ENCODE results near the gene MSX2. TPM values are rescaled to one million over a fixed set of nuclear protein-coding genes. Genes with fewer than 3 reads are reported as not detected.

MSX2 gene
- total RNA-seq, 1 donor from 2014 or later, result 0.56 TPM

GRCh38 chr5:174734571-174735497 lies 10.5 kb downstream of the MSX2 start:
- H3K4me1 Mint-ChIP-seq (ENCODE audit: unreplicated experiment), result peaks cover 13% of the 10 kb centered on the region
- no peaks in the 10 kb centered on the region for H3K9me3 Mint-ChIP-seq (ENCODE audit: unreplicated experiment)
- no peak overlapping the region for H3K4me3 Mint-ChIP-seq (ENCODE audit: unreplicated experiment)
- peaks cover 23% of the 10 kb centered on the region for H3K27me3 Mint-ChIP-seq (ENCODE audit: unreplicated experiment)
- TF ChIP-seq, protein P1, sequence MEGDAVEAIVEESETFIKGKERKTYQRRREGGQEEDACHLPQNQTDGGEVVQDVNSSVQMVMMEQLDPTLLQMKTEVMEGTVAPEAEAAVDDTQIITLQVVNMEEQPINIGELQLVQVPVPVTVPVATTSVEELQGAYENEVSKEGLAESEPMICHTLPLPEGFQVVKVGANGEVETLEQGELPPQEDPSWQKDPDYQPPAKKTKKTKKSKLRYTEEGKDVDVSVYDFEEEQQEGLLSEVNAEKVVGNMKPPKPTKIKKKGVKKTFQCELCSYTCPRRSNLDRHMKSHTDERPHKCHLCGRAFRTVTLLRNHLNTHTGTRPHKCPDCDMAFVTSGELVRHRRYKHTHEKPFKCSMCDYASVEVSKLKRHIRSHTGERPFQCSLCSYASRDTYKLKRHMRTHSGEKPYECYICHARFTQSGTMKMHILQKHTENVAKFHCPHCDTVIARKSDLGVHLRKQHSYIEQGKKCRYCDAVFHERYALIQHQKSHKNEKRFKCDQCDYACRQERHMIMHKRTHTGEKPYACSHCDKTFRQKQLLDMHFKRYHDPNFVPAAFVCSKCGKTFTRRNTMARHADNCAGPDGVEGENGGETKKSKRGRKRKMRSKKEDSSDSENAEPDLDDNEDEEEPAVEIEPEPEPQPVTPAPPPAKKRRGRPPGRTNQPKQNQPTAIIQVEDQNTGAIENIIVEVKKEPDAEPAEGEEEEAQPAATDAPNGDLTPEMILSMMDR (IDR thresholded peaks at IDR 0.05; ENCODE audit: unreplicated experiment), result no peak
- H3K27ac Mint-ChIP-seq (ENCODE audit: unreplicated experiment), result no peak overlapping the region
- no peaks in the 10 kb centered on the region for H3K36me3 Mint-ChIP-seq (ENCODE audit: low read depth, unreplicated experiment)
- no peak for DNase-seq (ENCODE audit: low spot score)

GRCh38 chr5:174735498-174736330 lies 11.3 kb downstream of the MSX2 start:
- no peak for DNase-seq (ENCODE audit: low spot score)
- no peaks in the 10 kb centered on the region for H3K36me3 Mint-ChIP-seq (ENCODE audit: low read depth, unreplicated experiment)
- H3K4me3 Mint-ChIP-seq (ENCODE audit: unreplicated experiment), result peak overlapping the region; percentile 77
- no peaks in the 10 kb centered on the region for H3K9me3 Mint-ChIP-seq (ENCODE audit: unreplicated experiment)
- H3K4me1 Mint-ChIP-seq (ENCODE audit: unreplicated experiment), result peaks cover 13% of the 10 kb centered on the region
- H3K27ac Mint-ChIP-seq (ENCODE audit: unreplicated experiment), result no peak overlapping the region
- H3K27me3 Mint-ChIP-seq (ENCODE audit: unreplicated experiment), result peaks cover 22% of the 10 kb centered on the region
- TF ChIP-seq, protein P1 (IDR thresholded peaks at IDR 0.05; ENCODE audit: unreplicated experiment), result peak; percentile 33

- TF ChIP-seq, protein P1 (IDR thresholded peaks at IDR 0.05; ENCODE audit: unreplicated experiment), result no peak
- H3K4me3 Mint-ChIP-seq (ENCODE audit: unreplicated experiment), result no peak overlapping the region
- no peak overlapping the region for H3K27ac Mint-ChIP-seq (ENCODE audit: unreplicated experiment)
- H3K27me3 Mint-ChIP-seq (ENCODE audit: unreplicated experiment), result peaks cover 18% of the 10 kb centered on the region
- no peaks in the 10 kb centered on the region for H3K36me3 Mint-ChIP-seq (ENCODE audit: low read depth, unreplicated experiment)
- no peaks in the 10 kb centered on the region for H3K9me3 Mint-ChIP-seq (ENCODE audit: unreplicated experiment)
- peaks cover 12% of the 10 kb centered on the region for H3K4me1 Mint-ChIP-seq (ENCODE audit: unreplicated experiment)
- no peak for DNase-seq (ENCODE audit: low spot score)
Measured at GRCh38 chr5:174736331-174736721, 11.9 kb downstream of the MSX2 start.

- Mint-ChIP-seq H3K4me1 (ENCODE audit: unreplicated experiment) (peaks cover 10% of the 10 kb centered on the region), H3K36me3 (ENCODE audit: low read depth, unreplicated experiment) (no peaks in the 10 kb centered on the region), H3K27me3 (ENCODE audit: unreplicated experiment) (peaks cover 18% of the 10 kb centered on the region), H3K9me3 (ENCODE audit: unreplicated experiment) (no peaks in the 10 kb centered on the region), H3K4me3 (ENCODE audit: unreplicated experiment) (no peak overlapping the region), H3K27ac (ENCODE audit: unreplicated experiment) (no peak overlapping the region)
- no peak for DNase-seq (ENCODE audit: low spot score)
- TF ChIP-seq, protein P1 (IDR thresholded peaks at IDR 0.05; ENCODE audit: unreplicated experiment), result no peak
Measured at GRCh38 chr5:174736777-174737176, 12.4 kb downstream of the MSX2 start.
